HEK293 (cell line): ENCODE data around the gene AGAP3.
A peak's percentile ranks its signal among the peaks of the same experiment; 100 is the strongest.

ENCODE experiments used
- BCL11A ChIP-seq: fragments of 450-650 bp; formaldehyde crosslinking; IDR thresholded peaks from 2 replicates; pipeline ENCODE4 v1.5.1; 2016; ENCODE audit warnings: low read depth, missing biosample characterization, missing genetic modification characterization
- BCL11B ChIP-seq: fragments of 450-650 bp; formaldehyde crosslinking; IDR thresholded peaks from 2 replicates; pipeline ENCODE4 v1.5.1; 2016; ENCODE audit warnings: low read depth, missing biosample characterization, missing genetic modification characterization
- FEZF1 ChIP-seq: fragments of 450-650 bp; formaldehyde crosslinking; IDR thresholded peaks from 2 replicates; pipeline ENCODE4 v1.5.1; 2016; ENCODE audit warnings: missing biosample characterization, missing genetic modification characterization
- HIC1 ChIP-seq: fragments of 450-650 bp; formaldehyde crosslinking; IDR thresholded peaks from 2 replicates; pipeline ENCODE4 v1.5.1; 2016; ENCODE audit warnings: missing biosample characterization, missing genetic modification characterization
- OVOL3 ChIP-seq: fragments of 450-650 bp; formaldehyde crosslinking; IDR thresholded peaks from 2 replicates; pipeline ENCODE4 v1.5.1; 2016; ENCODE audit warnings: missing biosample characterization, missing genetic modification characterization
- PATZ1 ChIP-seq: fragments of 450-650 bp; formaldehyde crosslinking; IDR thresholded peaks from 2 replicates; pipeline ENCODE4 v1.5.1; 2016; ENCODE audit warnings: missing biosample characterization, missing genetic modification characterization
- PRDM2 ChIP-seq: fragments of 450-650 bp; formaldehyde crosslinking; IDR thresholded peaks from 2 replicates; pipeline ENCODE4 v1.5.1; 2016; ENCODE audit warnings: missing biosample characterization, missing genetic modification characterization, borderline replicate concordance
- SETDB1 ChIP-seq: IDR thresholded peaks from one replicate; pipeline ENCODE4 v1.6.1; 2017; ENCODE audit warnings: mild to moderate bottlenecking, low read length, moderate library complexity, mixed read lengths; ENCODE audit not compliant: insufficient read length
- SP3 ChIP-seq: fragments of 450-650 bp; formaldehyde crosslinking; IDR thresholded peaks from 2 replicates; pipeline ENCODE4 v1.5.1; 2016; ENCODE audit warnings: missing biosample characterization, missing genetic modification characterization
- WT1 ChIP-seq: fragments of 450-650 bp; formaldehyde crosslinking; IDR thresholded peaks from 2 replicates; pipeline ENCODE4 v1.5.1; 2016; ENCODE audit warnings: missing biosample characterization, missing genetic modification characterization
- ZBTB26 ChIP-seq: fragments of 450-650 bp; formaldehyde crosslinking; optimal IDR thresholded peaks from 2 replicates; pipeline ENCODE3; 2016; ENCODE audit warnings: missing biosample characterization, mild to moderate bottlenecking, missing genetic modification characterization
- ZNF214 ChIP-seq: fragments of 450-650 bp; formaldehyde crosslinking; IDR thresholded peaks from 2 replicates; pipeline ENCODE4 v1.5.1; 2017; ENCODE audit warnings: missing biosample characterization, mild to moderate bottlenecking, missing genetic modification characterization, borderline replicate concordance
- ZNF24 ChIP-seq: fragments of 450-650 bp; formaldehyde crosslinking; IDR thresholded peaks from 2 replicates; pipeline ENCODE4 v1.5.1; 2016; ENCODE audit warnings: missing biosample characterization, missing genetic modification characterization
- ZNF311 ChIP-seq: fragments of 450-650 bp; formaldehyde crosslinking; IDR thresholded peaks from 2 replicates; pipeline ENCODE4 v1.5.1; 2017; ENCODE audit warnings: missing biosample characterization, missing genetic modification characterization, borderline replicate concordance
- ZNF433 ChIP-seq: fragments of 450-650 bp; formaldehyde crosslinking; IDR thresholded peaks from 2 replicates; pipeline ENCODE4 v1.5.1; 2016; ENCODE audit warnings: missing biosample characterization, missing genetic modification characterization, low read depth
- ZNF514 ChIP-seq: fragments of 450-650 bp; formaldehyde crosslinking; IDR thresholded peaks from 2 replicates; pipeline ENCODE4 v1.5.1; 2016; ENCODE audit warnings: missing biosample characterization, missing genetic modification characterization
- ZNF658 ChIP-seq: fragments of 450-650 bp; formaldehyde crosslinking; IDR thresholded peaks from 2 replicates; pipeline ENCODE4; 2016; ENCODE audit warnings: missing biosample characterization, missing genetic modification characterization
- ZNF664 ChIP-seq: fragments of 450-650 bp; formaldehyde crosslinking; IDR thresholded peaks from 2 replicates; pipeline ENCODE4 v1.5.1; 2016; ENCODE audit warnings: missing biosample characterization, missing genetic modification characterization
- ZNF692 ChIP-seq: fragments of 450-650 bp; formaldehyde crosslinking; IDR thresholded peaks from 2 replicates; pipeline ENCODE4 v1.5.1; 2016; ENCODE audit warnings: missing biosample characterization, missing genetic modification characterization
- ZNF707 ChIP-seq: fragments of 450-650 bp; formaldehyde crosslinking; IDR thresholded peaks from 2 replicates; pipeline ENCODE4 v1.5.1; 2016; ENCODE audit warnings: missing biosample characterization, missing genetic modification characterization
- ZNF830 ChIP-seq: fragments of 450-650 bp; IDR thresholded peaks from 2 replicates; pipeline ENCODE4 v1.5.0; 2018; ENCODE audit warnings: missing biosample characterization, missing genetic modification characterization, low read depth, mild to moderate bottlenecking, moderate library complexity
- ZXDB ChIP-seq: fragments of 450-650 bp; formaldehyde crosslinking; IDR thresholded peaks from 2 replicates; pipeline ENCODE4 v1.5.1; 2016; ENCODE audit warnings: missing biosample characterization, missing genetic modification characterization

The AGAP3 gene

GRCh38 chr7:151038951-151039849 lies 47.1 kb upstream of the AGAP3 start (continued):
- peak; percentile 57; the same call in 1 of the 2 replicates for TF ChIP-seq HIC1 (tag by site-specific recombination)
- TF ChIP-seq WT1 (tag by site-specific recombination): peak; percentile 71
- TF ChIP-seq ZNF658 (tag by site-specific recombination): no peak
- peak; percentile 87 for TF ChIP-seq PATZ1 (tag by site-specific recombination)
- no peak for TF ChIP-seq BCL11A
- no peak for TF ChIP-seq ZNF311 (tag by site-specific recombination)
- peak; percentile 73; the same call in 1 of the 2 replicates for TF ChIP-seq ZNF24
- no peak for TF ChIP-seq PRDM2
- no peak for TF ChIP-seq ZNF664
- TF ChIP-seq ZNF214: no peak
- no peak for TF ChIP-seq ZNF707 (tag by site-specific recombination)
- TF ChIP-seq FEZF1: no peak
- TF ChIP-seq ZXDB (tag by site-specific recombination): peak; percentile 29; the same call in 1 of the 2 replicates
- TF ChIP-seq ZNF830 (tag by site-specific recombination): no peak
- no peak for TF ChIP-seq OVOL3 (tag by site-specific recombination)
- no peak for TF ChIP-seq ZNF514 (tag by site-specific recombination)
- TF ChIP-seq ZBTB26 (tag by site-specific recombination): no peak
- TF ChIP-seq SP3 (tag by site-specific recombination): peak; percentile 38
- no peak for TF ChIP-seq SETDB1
- no peak for TF ChIP-seq ZNF433 (tag by site-specific recombination)
- TF ChIP-seq ZNF692 (tag by site-specific recombination): peak; percentile 54; the same call in 1 of the 2 replicates
- no peak for TF ChIP-seq BCL11B (tag by site-specific recombination)
